ENCODE data around the gene ARSB.
"Not testable (repeated sequence)": the region's sequence is repeated elsewhere in the genome, so short reads cannot be mapped to it uniquely, and the experiment has no call there.

ARSB gene

GRCh38 chr5:78903353-78903752 lies 81.8 kb downstream of the ARSB start:
- no peak for DNase-seq (ENCODE audit: low spot score)

DNA sequence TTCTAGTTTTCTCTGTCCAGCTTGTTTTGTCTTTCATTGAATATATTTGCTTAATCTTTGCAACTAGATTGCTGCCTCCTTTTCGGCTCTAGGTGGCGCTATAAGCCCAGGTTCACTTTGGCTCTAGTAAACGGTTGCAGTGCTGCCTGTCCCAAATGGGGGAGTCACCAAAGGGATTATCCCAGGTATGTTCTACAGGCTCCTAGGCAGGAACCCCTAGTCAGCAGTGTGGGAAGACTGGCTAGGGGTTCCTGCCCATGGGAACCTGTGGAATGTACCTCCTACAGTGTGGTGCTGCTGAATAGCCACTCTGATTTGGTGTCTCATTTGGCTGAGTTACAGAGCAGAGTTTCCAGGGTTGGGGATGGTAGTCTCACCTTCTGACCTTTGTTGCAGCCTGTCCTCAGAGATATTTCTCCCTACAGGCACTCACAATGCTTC lies 85.2 kb downstream of the ARSB start:
- DNase-seq (ENCODE audit: low spot score), result no peak

DNA sequence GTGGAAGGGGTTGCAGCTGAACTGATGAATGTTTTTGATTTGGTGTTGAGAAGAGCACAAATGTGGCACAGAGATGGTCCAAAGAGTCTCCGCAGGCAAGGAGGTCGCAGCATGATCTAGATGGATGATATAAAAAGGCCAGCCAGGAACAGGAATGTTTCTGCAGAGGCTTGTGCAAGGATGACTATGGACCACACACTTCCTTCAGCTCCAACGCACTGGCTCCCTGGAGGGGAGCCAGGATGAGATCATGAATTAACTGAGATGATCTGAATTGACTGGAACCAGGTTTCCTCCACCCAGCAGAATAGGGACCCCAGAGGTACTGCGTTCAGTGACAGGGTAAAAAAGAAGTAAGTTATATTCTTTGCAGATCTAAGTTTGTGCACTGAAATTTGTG lies 89.0 kb downstream of the ARSB start:
- no peak for DNase-seq (ENCODE audit: low spot score)

- no peak for DNase-seq (ENCODE audit: low spot score)
Observed at GRCh38 chr5:78895616-78896015, 89.5 kb downstream of the ARSB start.

DNA sequence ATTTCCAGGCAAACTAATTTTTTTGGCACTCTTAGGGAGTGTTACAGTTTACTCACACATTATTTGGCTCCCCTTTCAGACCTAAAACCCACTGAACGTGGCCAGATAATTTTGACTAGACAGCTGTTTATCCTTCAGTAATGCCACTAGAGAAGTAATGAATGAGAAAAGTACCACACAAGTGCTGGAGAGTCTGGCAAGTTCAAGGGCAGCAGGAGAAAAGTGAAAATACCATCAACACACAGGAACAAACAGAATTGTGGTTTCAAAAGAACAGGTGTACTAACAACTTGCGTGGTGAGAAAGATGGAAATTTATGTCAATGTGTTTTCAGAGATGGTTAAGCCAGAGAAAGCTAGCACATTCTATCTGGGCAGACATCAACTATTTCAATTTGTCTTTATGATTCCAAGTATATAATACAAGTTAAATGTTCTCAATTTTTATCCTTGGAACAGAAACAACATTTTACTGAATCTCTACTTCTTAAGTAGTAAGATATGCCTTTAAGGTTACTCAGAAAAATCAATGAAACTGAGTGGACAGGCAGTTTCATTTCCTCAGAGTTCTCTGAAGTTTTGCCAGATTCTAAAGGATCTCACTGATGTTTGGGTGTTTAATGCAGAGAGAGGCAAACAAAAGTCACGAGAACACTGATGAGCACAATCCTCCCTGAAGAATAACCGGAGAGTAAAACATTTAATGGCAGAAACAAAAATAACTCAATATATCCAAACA lies 91.0 kb downstream of the ARSB start:
- no peak for DNase-seq (ENCODE audit: low spot score)

DNA sequence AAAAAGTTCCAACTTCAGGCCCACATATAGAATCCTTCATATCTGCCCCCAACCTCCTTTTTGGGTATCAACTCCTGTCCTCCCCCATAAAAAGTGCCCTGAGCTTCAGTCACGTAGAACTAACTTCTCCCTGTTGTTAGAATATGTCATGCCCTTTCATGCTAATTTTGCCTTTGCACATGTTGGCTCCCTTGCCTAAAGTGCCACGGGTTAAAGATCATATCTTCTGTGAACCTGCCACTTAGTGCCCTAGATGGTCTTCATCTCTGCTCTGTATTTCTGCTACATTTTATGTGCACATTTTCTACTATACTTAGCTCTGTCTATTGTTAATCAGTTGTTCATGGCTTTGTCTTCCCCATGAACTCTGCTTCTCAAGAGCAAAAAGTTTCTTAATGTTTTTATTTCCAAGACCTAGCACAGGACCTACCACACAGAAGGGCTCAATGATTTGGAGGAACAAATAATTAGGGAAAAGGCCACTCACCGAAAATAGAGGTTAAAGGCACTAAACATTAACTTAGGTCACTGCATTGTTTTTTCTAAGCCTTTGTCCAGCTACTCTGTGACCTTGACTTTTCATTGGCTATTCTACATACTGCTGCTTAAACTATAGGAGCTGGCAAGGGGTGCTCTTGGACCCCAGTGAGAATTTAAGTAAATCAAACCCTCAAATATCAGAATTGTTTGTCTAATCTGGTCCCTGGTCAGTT lies 94.3 kb downstream of the ARSB start:
- DNase-seq (ENCODE audit: low spot score), result no peak

DNA sequence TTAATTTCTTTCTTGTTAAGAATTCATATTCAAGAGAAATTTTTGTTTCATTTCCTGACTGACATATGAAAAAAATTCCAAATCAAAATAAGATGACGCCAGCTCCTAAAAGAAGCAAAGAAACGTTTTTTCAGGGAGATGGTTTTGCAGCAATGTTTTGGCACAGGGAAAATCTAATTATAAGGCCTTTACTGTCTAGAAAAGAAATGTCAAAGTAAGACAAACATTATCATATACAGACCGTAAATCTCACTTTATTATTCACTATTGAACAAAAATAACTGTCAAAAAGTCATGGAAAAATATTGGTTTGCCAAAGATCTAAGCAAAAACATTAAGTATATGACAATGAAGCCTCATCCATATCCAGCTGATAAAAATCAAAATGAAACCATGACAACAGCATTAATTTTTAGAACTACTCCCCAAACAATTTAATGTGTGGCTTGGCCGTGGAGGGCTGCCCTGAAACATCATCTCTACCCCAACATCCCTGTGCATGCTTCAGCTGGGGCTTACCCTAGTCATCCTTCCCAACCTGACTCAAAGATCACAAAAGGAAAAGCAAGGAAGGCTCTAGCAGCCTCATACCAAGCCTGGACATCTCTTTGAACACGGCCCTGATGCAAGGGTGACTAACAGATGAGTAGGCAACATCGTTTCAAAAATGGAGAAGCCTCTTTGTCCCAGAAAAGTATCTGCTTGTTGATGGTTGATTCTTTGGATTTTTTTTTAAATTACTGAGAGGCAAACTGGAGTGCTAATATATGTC lies 95.6 kb downstream of the ARSB start:
- DNase-seq (ENCODE audit: low spot score), result no peak

- DNase-seq (ENCODE audit: low spot score), result no peak
Observed at GRCh38 chr5:78888580-78889368, 96.3 kb downstream of the ARSB start.

GRCh38 chr5:78887384-78888118 lies 97.6 kb downstream of the ARSB start:
- DNase-seq (ENCODE audit: low spot score), result no peak

DNA sequence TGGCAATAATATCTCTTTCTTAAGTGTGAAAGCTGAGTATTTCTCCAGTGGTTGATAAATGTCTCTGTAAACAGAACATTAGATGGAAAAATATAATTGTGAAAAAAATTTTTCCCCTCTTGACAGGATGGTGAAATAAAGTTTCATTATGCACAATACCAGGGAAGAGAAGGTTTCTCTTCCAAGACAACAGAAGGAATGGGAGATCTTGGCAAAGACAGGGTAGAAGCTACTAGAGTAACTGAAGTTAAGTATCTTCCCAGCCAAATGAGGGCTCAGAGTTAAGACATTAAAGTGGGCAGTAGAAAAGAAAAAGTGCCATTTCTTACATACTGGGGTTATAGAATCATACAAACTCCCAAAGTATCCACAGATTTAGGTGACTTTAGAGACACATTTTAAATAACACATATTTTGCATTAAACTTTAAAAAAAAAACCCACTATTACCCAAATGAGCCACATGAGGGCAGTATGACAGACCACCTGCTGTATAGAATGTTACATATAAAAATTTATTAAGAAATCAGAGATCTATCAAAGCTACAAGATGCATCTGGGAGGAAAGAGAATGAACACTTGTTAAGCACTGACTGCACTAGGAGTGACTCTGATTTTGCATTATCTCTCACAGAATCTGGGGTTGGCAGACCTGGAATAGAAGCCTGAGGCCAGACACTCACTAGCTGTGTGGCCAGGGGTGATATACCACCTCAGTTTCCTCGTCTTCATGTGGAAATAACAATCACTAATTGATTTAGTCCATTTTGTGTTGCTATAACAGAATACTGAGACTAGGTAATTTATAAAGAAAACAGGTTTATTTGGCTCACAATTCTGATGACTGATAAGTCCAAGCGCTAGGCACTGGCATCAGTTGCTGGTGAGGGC lies 98.5 kb downstream of the ARSB start:
- no peak for DNase-seq (ENCODE audit: low spot score)

DNA sequence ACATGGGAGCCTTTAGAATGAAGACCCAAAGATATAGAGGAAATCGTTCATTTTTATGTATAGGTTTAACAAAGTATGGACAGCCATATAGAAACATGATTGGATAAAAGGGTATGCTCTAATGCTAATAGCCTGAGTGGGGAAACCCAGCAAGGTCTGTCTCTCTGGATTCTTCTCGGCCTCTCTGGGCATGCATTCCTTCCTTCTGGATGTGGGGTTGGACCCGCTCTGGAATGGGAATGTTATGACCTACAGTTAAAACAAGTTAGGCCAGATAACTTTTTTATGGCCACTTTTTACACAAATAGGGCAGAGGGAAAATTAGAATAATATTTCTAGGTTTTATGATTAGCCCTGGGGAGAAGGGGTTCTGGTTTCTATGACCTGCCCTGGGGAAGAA lies 103.2 kb downstream of the ARSB start:
- no peak for DNase-seq (ENCODE audit: low spot score)

DNA sequence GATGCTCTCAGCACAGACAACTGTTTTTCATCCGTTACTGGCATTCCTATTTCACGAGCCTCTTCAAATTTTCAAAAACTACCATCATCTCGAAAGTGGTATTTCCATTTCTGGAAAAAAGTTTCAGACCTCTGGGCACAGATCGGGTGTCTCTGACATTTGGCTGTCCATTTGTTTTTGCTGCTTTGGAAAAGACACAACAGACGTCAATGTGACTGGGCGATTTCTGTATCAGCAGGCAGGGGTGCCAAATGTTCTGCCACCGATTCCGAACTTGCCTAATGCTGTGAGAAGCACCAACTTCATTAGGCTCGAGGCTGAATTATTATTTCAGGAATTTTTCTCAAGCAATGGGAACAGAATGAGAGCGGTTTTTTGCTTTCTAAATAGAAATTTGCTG lies 105.6 kb downstream of the ARSB start:
- no peak for DNase-seq (ENCODE audit: low spot score)

GRCh38 chr5:78866076-78866475 lies 119.0 kb downstream of the ARSB start:
- DNase-seq (ENCODE audit: low spot score), result not testable (repeated sequence)

DNA sequence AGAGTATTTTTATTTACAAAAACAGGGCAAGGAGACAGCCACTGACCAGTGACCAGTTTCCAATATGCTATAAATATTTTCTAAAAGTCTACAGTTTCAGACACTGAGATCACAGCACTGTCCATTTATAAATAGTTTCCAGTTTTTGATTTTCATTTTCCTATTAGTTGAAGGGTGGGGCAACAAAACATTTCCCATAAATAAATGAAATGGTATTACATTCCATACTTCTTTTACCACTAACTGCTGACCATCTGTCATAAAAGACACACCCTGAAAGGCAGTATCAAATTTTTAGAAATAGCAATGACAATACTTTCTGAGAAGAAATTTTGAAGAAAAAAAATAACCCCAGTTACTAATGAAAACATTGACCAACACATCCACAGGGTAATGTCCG lies 126.7 kb downstream of the ARSB start:
- DNase-seq (ENCODE audit: low spot score), result no peak

- DNase-seq (ENCODE audit: low spot score), result no peak
Observed at GRCh38 chr5:78855026-78855425, 130.1 kb downstream of the ARSB start.

- DNase-seq (ENCODE audit: low spot score), result not testable (repeated sequence)
Observed at GRCh38 chr5:78851891-78852290, 133.2 kb downstream of the ARSB start.

DNA sequence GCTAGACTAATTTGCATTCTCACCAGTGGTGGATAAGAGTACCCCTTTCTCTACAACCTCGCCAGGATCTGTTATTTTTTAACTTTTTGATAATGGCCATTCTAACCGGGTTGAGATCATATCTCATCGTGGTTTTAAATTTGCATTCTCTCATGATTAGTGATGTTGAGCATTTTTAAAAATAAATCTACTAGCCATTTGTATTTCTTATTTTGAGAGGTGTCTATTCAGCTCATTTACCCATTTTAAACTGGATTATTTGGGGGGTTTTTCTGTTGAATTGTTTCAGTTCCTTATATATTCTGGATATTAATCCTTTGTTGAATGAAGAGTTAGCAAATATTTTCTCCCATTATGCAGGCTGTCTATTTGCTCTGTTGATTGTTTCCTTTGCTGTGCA lies 139.6 kb downstream of the ARSB start:
- DNase-seq (ENCODE audit: low spot score), result no peak

GRCh38 chr5:78843436-78843835 lies 141.7 kb downstream of the ARSB start:
- no peak for DNase-seq (ENCODE audit: low spot score)

DNA sequence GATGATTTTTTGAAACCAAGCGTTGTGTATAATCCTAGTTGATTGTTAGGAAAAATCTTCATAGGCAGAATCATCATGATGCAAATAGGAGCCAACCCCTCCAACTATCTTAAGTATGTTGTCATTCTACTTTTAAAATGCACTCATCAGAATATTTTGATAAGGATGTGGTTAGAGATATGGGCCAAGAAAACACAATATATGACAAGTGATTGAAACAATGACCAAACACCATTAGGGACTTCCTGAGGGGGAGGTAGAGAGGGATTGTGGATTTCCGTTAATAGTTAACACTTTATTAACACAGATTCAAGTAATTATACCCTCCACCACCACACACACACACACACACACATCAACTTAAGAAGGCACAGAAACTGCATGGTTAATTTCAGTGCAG lies 143.3 kb downstream of the ARSB start:
- no peak for DNase-seq (ENCODE audit: low spot score)

DNA sequence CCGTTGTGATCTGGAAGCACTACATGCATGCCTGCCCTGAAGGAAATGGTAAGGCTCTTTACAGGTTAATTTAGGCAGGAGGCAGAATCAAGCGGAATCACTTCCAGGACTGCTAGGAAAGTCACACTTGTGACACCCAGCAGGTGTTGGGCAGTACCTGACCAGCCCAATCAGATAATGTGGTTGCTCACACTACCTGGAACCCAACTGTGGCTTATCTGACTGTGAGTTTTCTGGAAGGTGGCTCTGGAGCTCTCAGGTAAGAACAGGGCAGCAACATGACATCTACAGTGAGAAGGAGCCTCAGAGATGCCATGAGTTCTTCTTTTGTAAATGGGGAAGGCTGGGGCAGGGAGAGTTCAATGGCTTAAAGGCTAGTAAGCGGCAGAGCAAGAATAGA lies 146.4 kb downstream of the ARSB start:
- no peak for DNase-seq (ENCODE audit: low spot score)

Data from CD4-positive, alpha-beta T cell treated with Interleukin-6 at 100 ng/mL for 8 hours (primary cell).